SKM-1 (cell line): Measurements from ENCODE around the gene TARBP1.
"Not testable (repeated sequence)": the region's sequence is repeated elsewhere in the genome, so short reads cannot be mapped to it uniquely, and the experiment has no call there.

Experiments
- DNase-seq: peaks from one replicate; lab custom pipeline; 2025; ENCODE audit not compliant: unreplicated experiment; lab: John Stamatoyannopoulos, UW

Gene TARBP1

DNA sequence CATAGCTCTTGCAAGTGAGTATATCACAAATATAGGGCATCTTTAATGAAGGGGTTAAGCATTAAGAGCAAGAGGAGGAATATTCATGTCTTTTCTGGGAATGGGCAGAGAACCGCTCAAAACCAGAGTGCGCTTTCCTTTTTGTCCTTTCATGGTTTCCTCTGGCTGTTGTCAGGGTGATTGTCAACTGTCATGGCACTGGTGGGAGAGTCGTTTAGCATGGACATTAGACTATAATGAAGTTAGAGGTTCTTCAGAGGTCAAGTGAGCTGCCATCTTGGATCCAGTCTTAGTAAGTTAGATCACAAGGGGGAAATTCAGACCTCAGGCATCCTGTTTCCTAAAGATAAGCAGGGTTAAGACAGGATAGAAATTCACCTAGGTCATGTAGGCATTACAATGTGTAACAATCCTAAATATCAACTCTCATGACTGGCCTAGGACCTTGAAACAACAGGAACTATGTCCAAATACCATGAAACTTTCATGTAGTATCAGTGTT lies 117.8 kb downstream of the TARBP1 start:
- DNase-seq = no peak

DNA sequence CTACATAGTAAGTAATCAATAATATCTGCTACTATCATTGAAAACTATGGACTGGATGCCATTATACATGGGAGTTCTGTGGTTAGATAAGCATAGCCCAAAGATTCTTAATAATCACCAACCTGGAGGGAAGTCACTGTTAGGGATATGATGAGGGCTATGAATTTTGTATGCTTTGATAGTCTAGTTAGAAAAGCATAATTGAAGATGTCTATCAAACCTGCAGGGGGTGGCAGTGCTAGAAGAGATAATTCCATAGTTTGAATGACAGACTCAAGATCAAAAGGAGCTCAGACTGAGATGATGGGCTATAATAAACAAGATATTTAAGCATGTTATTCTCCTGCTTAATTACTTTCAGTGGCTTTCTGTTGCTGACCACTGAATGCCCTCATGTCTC lies 121.1 kb downstream of the TARBP1 start:
- no peak for DNase-seq

DNA sequence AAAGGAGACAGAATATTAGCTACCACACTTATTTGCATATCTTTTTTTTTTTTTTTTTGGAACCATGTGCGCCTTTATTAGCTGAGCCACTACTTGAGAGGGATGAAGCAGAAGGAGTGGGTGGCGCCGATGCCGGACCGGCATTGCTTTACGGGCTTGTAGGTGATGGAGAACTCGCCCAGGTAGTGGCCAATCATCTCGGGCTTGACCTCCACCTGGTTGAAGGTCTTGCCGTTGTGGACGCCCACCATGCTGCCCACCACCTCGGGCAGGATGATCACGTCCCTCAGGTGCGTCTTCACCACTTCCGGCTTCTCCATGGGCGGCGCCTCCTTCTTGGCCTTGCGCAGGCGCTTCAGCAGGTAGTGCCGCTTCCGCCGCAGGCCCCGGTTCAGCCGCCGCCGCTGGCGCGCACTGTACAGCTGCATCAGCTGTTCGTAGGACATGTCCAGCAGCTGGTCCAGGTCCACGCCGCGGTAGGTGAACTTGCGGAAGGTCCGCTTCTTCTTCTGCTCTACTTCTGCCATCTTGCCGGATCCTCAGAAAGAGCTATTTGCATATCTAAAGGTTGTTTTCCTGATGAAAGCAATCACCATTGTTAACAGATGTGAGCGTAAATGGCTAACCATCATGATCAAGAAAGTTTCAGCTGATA lies 122.2 kb downstream of the TARBP1 start:
- not testable (repeated sequence) for DNase-seq

DNA sequence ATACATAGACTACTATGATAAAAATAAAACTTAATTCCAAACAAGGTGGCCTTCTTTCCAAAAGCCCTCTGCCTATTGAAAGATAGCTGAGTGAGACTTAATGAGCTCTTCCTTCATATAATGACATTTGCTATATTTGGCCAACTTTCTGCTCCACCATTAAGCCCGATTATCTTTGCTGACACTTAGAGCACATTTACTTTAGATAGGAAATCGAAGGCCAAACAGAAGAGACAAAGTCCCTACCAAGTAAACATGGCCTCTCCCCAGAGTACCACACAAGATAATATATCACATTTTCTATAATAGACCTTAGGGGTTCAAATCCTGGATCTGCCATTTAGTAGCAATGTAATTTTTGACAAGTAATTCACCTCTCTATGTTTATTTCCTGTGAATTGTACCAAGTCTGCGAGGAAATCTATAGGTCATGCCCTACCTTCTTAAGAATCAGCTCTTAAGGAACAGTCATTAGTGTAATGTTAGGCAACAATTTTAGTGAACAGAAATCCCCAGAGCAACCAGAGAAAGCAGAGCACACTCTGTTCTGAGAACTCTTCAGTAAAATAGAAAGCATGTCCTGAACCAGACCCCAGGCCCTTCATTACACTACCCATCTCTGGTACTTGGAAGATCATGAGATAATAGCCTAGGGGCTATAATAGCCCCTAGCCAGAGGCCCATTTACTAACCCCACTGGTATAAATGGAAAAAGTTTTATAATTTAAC lies 123.0 kb downstream of the TARBP1 start:
- no peak for DNase-seq

DNA sequence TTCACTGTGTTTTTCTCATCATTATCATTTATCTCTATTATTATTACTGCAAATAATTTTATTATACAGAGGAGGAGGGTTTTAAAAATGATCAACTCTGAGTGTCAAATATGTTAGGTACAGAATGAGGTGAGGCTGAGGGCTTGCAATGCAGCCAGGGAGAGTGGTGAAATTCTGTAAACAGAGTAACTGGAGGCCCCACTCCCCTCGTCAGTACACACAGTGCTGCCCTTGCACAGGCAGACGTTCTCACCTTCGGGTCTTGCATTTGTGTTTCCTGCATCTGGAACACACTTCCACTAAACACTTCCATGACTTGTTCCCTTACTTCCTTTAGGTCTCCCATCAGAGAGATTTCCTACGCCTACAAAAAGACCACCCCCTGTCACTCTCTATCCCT lies 130.0 kb downstream of the TARBP1 start:
- DNase-seq = no peak

DNA sequence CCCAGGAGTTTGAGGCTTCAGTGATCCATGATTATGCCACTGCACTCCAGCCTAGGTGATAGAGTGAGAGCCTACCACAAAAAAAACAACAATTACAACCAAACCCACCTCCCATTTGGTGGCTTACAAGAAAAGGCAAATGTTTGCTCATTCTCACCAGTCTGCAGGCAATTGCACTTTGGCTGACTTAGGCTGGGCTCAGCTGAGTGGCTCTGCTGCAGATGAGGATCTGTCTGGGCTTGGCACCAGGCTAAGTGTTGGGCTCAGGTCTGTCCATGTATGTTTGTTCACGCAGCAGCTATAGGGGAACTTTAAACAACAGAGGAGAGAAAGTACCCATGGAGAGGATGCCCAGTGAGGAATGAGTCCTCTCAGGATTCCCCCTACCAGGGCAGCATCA lies 133.7 kb downstream of the TARBP1 start:
- no peak for DNase-seq

DNA sequence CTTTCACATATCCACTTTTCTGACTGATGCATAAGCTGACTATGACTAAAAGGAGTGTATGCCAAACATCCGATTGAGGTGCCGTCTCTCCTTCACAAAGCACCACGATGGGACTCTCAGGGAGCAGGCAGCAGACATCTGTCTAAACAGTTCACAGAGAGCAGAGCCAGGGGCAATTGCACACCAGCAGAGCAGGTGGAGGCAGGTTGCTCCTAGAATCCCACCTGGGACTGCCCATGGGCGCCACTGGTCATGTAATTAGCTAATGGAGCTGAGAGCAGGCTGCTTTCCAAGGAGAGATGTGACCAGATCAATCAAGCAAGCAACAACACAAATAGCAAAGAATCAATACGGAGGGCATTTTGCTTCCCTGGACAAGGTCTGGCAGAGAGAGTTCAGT lies 136.2 kb downstream of the TARBP1 start:
- DNase-seq = no peak
